ENCODE data around the gene DRD4. TPM values are rescaled to one million over a fixed set of nuclear protein-coding genes. Genes with fewer than 3 reads are reported as not detected.

DRD4 gene
- total and polyA plus RNA-seq, 9 of the 15 experiments (the other 6 are each of a cell fraction or from before 2014, with no cell fraction given): 0.04 to 0.95 (median 0.21) TPM; not detected in 5

- no peak for TF ChIP-seq KLF10 (CRISPR knock-in tag; IDR thresholded peaks at IDR 0.05)
- no peak for TF ChIP-seq NCOA4 (IDR thresholded peaks at IDR 0.05; ENCODE audit: partially characterized antibody)
- TF ChIP-seq POU5F1 (IDR thresholded peaks at IDR 0.05; ENCODE audit: borderline replicate concordance, low read depth, low read length, partially characterized antibody): no peak
- TF ChIP-seq FOXP4 (CRISPR knock-in tag; IDR thresholded peaks at IDR 0.05; ENCODE audit: borderline replicate concordance): no peak
- TF ChIP-seq ZBTB7A (IDR thresholded peaks at IDR 0.05; ENCODE audit: borderline replicate concordance, control insufficient read depth, low read depth, low read length): peak; percentile 53; the same call in 1 of the 2 replicates
- TF ChIP-seq SP2 (IDR thresholded peaks at IDR 0.05; ENCODE audit: extremely low read depth, low read depth, low read length, poor library complexity, severe bottlenecking): no peak
- peak; percentile 63 for TF ChIP-seq ZFX (CRISPR knock-in tag; IDR thresholded peaks at IDR 0.05)
- TF ChIP-seq ZNF174 (CRISPR knock-in tag; IDR thresholded peaks at IDR 0.05): no peak
- no peak for TF ChIP-seq FOXA3 (CRISPR knock-in tag; conservative IDR thresholded peaks at IDR 0.05 in 1 of 2, IDR thresholded peaks at IDR 0.05 in 1 of 2)
- no peak for TF ChIP-seq MBD1 (CRISPR knock-in tag; IDR thresholded peaks at IDR 0.05)
- TF ChIP-seq CEBPZ (IDR thresholded peaks at IDR 0.05; ENCODE audit: borderline replicate concordance, low read depth, low read length): no peak
- TF ChIP-seq ZNF232 (CRISPR knock-in tag; IDR thresholded peaks at IDR 0.05): no peak
- no peak for TF ChIP-seq CBFB (CRISPR knock-in tag; IDR thresholded peaks at IDR 0.05)
- TF ChIP-seq ZFP36 (IDR thresholded peaks at IDR 0.05; ENCODE audit: low read depth, low read length, partially characterized antibody): no peak
- TF ChIP-seq ZNF785 (CRISPR knock-in tag; IDR thresholded peaks at IDR 0.05): no peak
- TF ChIP-seq ZNF134 (CRISPR knock-in tag; conservative IDR thresholded peaks at IDR 0.05): no peak
- TF ChIP-seq RCOR1 (IDR thresholded peaks at IDR 0.05; ENCODE audit: borderline replicate concordance in 1 of 2, low read depth in 2 of 2, low read length in 2 of 2): no peak
- no peak for TF ChIP-seq MYNN (IDR thresholded peaks at IDR 0.05)
- TF ChIP-seq MYNN (CRISPR knock-in tag; IDR thresholded peaks at IDR 0.05): no peak
- no peak for TF ChIP-seq ZNF583 (CRISPR knock-in tag; IDR thresholded peaks at IDR 0.05)
Observed at GRCh38 chr11:615504-616319, 21.4 kb upstream of the DRD4 start, which contains the start of gene IRF7 (continued).
